Ishikawa (cell line): ENCODE data around the gene RUVBL1.

Experiments
- CEBPB ChIP-seq: IDR thresholded peaks from 2 replicates; pipeline ENCODE4 v1.6.1; 2012
- CREB1 ChIP-seq: IDR thresholded peaks from 2 replicates; pipeline ENCODE4 v1.6.1; 2012; ENCODE audit warnings: low read depth
- EGR1 ChIP-seq: IDR thresholded peaks from 2 replicates; pipeline ENCODE4 v1.6.1; 2012
- EP300 ChIP-seq: IDR thresholded peaks from 2 replicates; pipeline ENCODE4 v1.6.1; 2012; ENCODE audit warnings: borderline replicate concordance
- NFIC ChIP-seq: IDR thresholded peaks from 2 replicates; pipeline ENCODE4 v1.6.1; 2012
- RAD21 ChIP-seq: IDR thresholded peaks from 2 replicates; pipeline ENCODE4 v1.6.1; 2012; ENCODE audit warnings: low read depth
- TAF1 ChIP-seq: IDR thresholded peaks from 2 replicates; pipeline ENCODE4 v1.6.1; 2012; ENCODE audit warnings: low read depth, mild to moderate bottlenecking
- TCF12 ChIP-seq: IDR thresholded peaks from 2 replicates; pipeline ENCODE4 v1.6.1; 2012; ENCODE audit warnings: low read depth
- TEAD4 ChIP-seq: IDR thresholded peaks from 2 replicates; pipeline ENCODE4 v1.6.1; 2012
- YY1 ChIP-seq: IDR thresholded peaks from 2 replicates; pipeline ENCODE4 v1.6.1; 2012; ENCODE audit warnings: low read depth
- ZBTB7A ChIP-seq: IDR thresholded peaks from 2 replicates; pipeline ENCODE4 v1.6.1; 2012; ENCODE audit warnings: low read depth
- TF ChIP-seq, protein P1 (sequence below): IDR thresholded peaks from 2 replicates; pipeline ENCODE4 v1.6.1; 2012
- TF ChIP-seq, protein P2 (sequence below): IDR thresholded peaks from 2 replicates; pipeline ENCODE4 v1.6.1; 2012
- TF ChIP-seq, protein P3 (sequence below): IDR thresholded peaks from 2 replicates; pipeline ENCODE4 v1.6.1; 2012; ENCODE audit warnings: low read depth, mild to moderate bottlenecking

DNA sequence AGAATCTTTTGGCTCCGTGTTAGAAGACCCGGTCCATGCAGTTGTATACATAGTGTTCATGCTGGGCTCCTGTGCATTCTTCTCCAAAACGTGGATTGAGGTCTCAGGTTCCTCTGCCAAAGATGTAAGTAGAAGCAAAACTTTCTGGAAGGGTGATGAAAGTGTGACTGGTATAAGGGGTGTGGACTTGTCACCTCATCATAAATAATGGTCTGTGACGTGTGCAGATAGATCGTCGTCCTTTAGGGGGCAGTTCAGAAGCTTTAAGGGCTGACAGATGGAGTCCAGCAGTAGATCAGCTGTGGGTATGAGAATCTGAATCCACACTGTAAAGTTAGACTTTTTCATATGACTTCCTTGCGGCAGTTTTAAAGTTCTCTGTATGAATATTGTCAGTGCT is 56.1 kb downstream of the RUVBL1 start:
- TF ChIP-seq, protein P1, sequence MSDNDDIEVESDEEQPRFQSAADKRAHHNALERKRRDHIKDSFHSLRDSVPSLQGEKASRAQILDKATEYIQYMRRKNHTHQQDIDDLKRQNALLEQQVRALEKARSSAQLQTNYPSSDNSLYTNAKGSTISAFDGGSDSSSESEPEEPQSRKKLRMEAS, result no peak
- TF ChIP-seq TCF12 (no peak), TEAD4 (no peak), CEBPB (no peak), RAD21 (no peak), TAF1 (no peak), EP300 (no peak), EGR1 (no peak), NFIC (no peak), ZBTB7A (no peak), YY1 (no peak), CREB1 (no peak)
- TF ChIP-seq, protein P2, sequence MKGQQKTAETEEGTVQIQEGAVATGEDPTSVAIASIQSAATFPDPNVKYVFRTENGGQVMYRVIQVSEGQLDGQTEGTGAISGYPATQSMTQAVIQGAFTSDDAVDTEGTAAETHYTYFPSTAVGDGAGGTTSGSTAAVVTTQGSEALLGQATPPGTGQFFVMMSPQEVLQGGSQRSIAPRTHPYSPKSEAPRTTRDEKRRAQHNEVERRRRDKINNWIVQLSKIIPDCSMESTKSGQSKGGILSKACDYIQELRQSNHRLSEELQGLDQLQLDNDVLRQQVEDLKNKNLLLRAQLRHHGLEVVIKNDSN, result no peak
- TF ChIP-seq, protein P3, sequence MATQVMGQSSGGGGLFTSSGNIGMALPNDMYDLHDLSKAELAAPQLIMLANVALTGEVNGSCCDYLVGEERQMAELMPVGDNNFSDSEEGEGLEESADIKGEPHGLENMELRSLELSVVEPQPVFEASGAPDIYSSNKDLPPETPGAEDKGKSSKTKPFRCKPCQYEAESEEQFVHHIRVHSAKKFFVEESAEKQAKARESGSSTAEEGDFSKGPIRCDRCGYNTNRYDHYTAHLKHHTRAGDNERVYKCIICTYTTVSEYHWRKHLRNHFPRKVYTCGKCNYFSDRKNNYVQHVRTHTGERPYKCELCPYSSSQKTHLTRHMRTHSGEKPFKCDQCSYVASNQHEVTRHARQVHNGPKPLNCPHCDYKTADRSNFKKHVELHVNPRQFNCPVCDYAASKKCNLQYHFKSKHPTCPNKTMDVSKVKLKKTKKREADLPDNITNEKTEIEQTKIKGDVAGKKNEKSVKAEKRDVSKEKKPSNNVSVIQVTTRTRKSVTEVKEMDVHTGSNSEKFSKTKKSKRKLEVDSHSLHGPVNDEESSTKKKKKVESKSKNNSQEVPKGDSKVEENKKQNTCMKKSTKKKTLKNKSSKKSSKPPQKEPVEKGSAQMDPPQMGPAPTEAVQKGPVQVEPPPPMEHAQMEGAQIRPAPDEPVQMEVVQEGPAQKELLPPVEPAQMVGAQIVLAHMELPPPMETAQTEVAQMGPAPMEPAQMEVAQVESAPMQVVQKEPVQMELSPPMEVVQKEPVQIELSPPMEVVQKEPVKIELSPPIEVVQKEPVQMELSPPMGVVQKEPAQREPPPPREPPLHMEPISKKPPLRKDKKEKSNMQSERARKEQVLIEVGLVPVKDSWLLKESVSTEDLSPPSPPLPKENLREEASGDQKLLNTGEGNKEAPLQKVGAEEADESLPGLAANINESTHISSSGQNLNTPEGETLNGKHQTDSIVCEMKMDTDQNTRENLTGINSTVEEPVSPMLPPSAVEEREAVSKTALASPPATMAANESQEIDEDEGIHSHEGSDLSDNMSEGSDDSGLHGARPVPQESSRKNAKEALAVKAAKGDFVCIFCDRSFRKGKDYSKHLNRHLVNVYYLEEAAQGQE, result no peak
